OCI-LY7 (cell line): ENCODE results near the gene SPCS3. TPM values are rescaled to one million over a fixed set of nuclear protein-coding genes. Genes with fewer than 3 reads are reported as not detected.

Experiments
- Bru-seq: library from RNA; stranded (reverse); fragments of 400-500 nt; gene quantifications from one replicate; lab custom pipeline; 2021; lab: Mats Ljungman, UMichigan
- BruChase-seq, 2 experiments: library from RNA; stranded (reverse); fragments of 400-500 nt; gene quantifications; one replicate each; lab custom pipeline; 2021; lab: Mats Ljungman, UMichigan
- BruUV-seq: library from RNA; stranded (reverse); fragments of 400-500 nt; replicated peaks from 2 replicates; lab custom pipeline; 2021; lab: Mats Ljungman, UMichigan
- CTCF ChIA-PET: fragments of 300-600 bp; sonication (Branson Sonifier 250); formaldehyde crosslinking; loops from one replicate; lab custom pipeline; 2022; ENCODE audit warnings: antibody characterized with exemption; ENCODE audit not compliant: unreplicated experiment; lab: Charles Lee
- POLR2A ChIA-PET: fragments of 300-600 bp; sonication (Branson Sonifier 250); formaldehyde crosslinking; loops from one replicate; lab custom pipeline; 2022; ENCODE audit warnings: antibody characterized with exemption; lab: Charles Lee
- DNase-seq: peaks from one replicate; pipeline ENCODE4 v3.0.0-alpha.2; 2015; ENCODE audit warnings: low spot score
- H2AFZ ChIP-seq: fragments of 200-600 bp; sonication (generic), shearing (Covaris generic); 2 replicates; pipeline ENCODE4 v1.6.1; 2014; ENCODE audit warnings: mild to moderate bottlenecking, antibody characterized with exemption, low read length, moderate library complexity
- H3K27ac ChIP-seq: fragments of 200-600 bp; sonication (generic); 2 replicates; pipeline ENCODE4 v1.5.1; 2014; ENCODE audit warnings: mixed run types, low read depth, mild to moderate bottlenecking, moderate library complexity, low read length, inconsistent platforms; ENCODE audit not compliant: poor library complexity, severe bottlenecking
- H3K36me3 ChIP-seq: fragments of 200-600 bp; sonication (generic); 2 replicates; pipeline ENCODE4 v1.6.1; 2014; ENCODE audit warnings: mild to moderate bottlenecking, antibody characterized with exemption, low read length, moderate library complexity, mixed read lengths; ENCODE audit not compliant: insufficient read depth
- H3K4me1 ChIP-seq: fragments of 200-600 bp; sonication (generic); 2 replicates; pipeline ENCODE4 v1.5.1; 2014; ENCODE audit warnings: mild to moderate bottlenecking, low read length; ENCODE audit not compliant: insufficient read depth, poor library complexity, severe bottlenecking
- H3K4me2 ChIP-seq: fragments of 200-600 bp; sonication (generic); 2 replicates; pipeline ENCODE4 v1.6.1; 2014; ENCODE audit warnings: mild to moderate bottlenecking, low read length
- H3K4me3 ChIP-seq: fragments of 200-600 bp; sonication (generic); 2 replicates; pipeline ENCODE4 v1.5.1; 2014; ENCODE audit warnings: mild to moderate bottlenecking, low read depth, low read length; ENCODE audit not compliant: poor library complexity, severe bottlenecking
- H3K79me2 ChIP-seq: fragments of 200-600 bp; sonication (generic); 2 replicates; pipeline ENCODE4 v1.6.1; 2016; ENCODE audit warnings: low read depth, mild to moderate bottlenecking, low read length, moderate library complexity, mixed read lengths; ENCODE audit not compliant: insufficient read depth
- H3K9me2 ChIP-seq: fragments of 200-600 bp; sonication (generic); 2 replicates; pipeline ENCODE4 v1.6.1; 2016; ENCODE audit warnings: mild to moderate bottlenecking, low read length, mixed read lengths; ENCODE audit not compliant: insufficient read depth
- H3K9me3 ChIP-seq: fragments of 200-600 bp; sonication (generic); 2 replicates; pipeline ENCODE4 v1.6.1; 2014; ENCODE audit warnings: mild to moderate bottlenecking, mixed run types, low read length, mixed read lengths
- H4K20me1 ChIP-seq: fragments of 200-600 bp; sonication (generic); 2 replicates; pipeline ENCODE4 v1.6.1; 2014; ENCODE audit warnings: mild to moderate bottlenecking, antibody characterized with exemption, low read length, moderate library complexity, mixed read lengths; ENCODE audit not compliant: insufficient read depth
- EZH2phosphoT487 ChIP-seq: fragments of 200-600 bp; sonication (generic); IDR thresholded peaks from 2 replicates; pipeline ENCODE4 v1.6.1; 2018; ENCODE audit warnings: low read depth, borderline replicate concordance, mild to moderate bottlenecking, mixed run types, antibody characterized with exemption, low read length, moderate library complexity, mixed read lengths
- intact Hi-C: fragments of 100-400 bp; cut with micrococcal nuclease; formaldehyde crosslinking; loops from one replicate; pipeline ENCODE4 v1.10.0; 2022; ENCODE audit not compliant: unreplicated experiment
- long read RNA-seq: library from polyadenylated mRNA; stranded (forward); transcript quantifications from one replicate; pipeline ENCODE4 v2.0.0, GENCODE V29; 2022
- total RNA-seq, 2 experiments: library from RNA; depleted of rRNA in 1 of 2; stranded (reverse); fragments of >200 nt in 1 of 2; shearing (Covaris generic) in 1 of 2; gene quantifications; 2 replicates each; pipeline ENCODE4 v1.2.3, GENCODE V29; 2014 to 2022
- TF ChIP-seq, protein P1 (sequence below): fragments of 200-600 bp; sonication (generic); conservative IDR thresholded peaks from 2 replicates; pipeline ENCODE4 v1.5.1; 2014; ENCODE audit warnings: mild to moderate bottlenecking, antibody characterized with exemption, low read length, moderate library complexity, mixed read lengths

Gene SPCS3
- total RNA-seq (2014; rRNA removed; shearing (Covaris generic)), result 100 and 122 TPM in 2 replicates
- total RNA-seq (2022), result 253 and 268 TPM in 2 replicates
- percentile 99 among the genes with signal in this experiment for Bru-seq, nascent RNA
- BruChase-seq, experiment 1, labeled RNA remaining after a 6-hour chase, result percentile 100 among the genes with signal in this experiment
- BruChase-seq, experiment 2, labeled RNA remaining after a 2-hour chase, result percentile 100 among the genes with signal in this experiment
- long read RNA-seq, full-length matches to known transcripts, result 78 of 125 reads
- long read RNA-seq, partial matches to known transcripts, result 9 of 125 reads
- long read RNA-seq, other reads (novel, unspliced or antisense), result 38 of 125 reads

DNA sequence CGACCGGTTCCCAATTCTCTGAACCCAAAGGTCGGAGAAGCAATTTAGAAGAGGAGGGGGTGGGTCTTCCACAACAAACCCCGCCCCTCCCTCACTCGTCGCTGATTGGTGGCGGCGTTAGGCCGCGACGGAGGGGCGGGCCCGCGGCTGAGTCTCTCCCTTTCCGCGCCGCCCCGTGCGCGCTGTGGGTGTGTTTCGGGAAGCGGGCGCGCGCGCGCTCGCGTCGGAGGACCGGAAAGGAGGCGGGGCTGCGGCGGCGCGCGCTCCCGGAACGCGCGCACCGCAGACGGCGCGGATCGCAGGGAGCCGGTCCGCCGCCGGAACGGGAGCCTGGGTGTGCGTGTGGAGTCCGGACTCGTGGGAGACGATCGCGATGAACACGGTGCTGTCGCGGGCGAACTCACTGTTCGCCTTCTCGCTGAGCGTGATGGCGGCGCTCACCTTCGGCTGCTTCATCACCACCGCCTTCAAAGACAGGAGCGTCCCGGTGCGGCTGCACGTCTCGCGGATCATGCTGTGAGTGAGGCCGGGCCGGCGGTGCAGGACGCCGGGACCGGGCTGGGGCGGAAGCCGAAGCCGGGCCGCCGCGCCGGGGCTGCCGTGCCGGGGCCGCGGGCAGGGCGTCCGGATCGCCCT lies at the start of gene SPCS3:
Gene SPCS3, plus strand, starts transcription at position 263 of the 636 bp plus-strand sequence. Its CDS starts 111 bp downstream, at position 374.
- ChIA-PET CTCF (no interaction called here), POLR2A (interaction anchor here (0.7 to 1.5 kb wide), 9 partner anchors 9 to 944 kb away, joined by 3 to 35 read pairs (median 4); no protein-coding TSS in a partner anchor)
- peak within 1 kb of the TSS; percentile 68; the same call in 1 of the 2 replicates for H2AFZ ChIP-seq
- H3K9me2 ChIP-seq, result no peaks in the 10 kb centered on the region
- H4K20me1 ChIP-seq, result peaks cover 34% of the 10 kb centered on the region
- no peaks in the 10 kb centered on the region for H3K9me3 ChIP-seq
- TF ChIP-seq EZH2phosphoT487, result no peak
- TF ChIP-seq, protein P1, sequence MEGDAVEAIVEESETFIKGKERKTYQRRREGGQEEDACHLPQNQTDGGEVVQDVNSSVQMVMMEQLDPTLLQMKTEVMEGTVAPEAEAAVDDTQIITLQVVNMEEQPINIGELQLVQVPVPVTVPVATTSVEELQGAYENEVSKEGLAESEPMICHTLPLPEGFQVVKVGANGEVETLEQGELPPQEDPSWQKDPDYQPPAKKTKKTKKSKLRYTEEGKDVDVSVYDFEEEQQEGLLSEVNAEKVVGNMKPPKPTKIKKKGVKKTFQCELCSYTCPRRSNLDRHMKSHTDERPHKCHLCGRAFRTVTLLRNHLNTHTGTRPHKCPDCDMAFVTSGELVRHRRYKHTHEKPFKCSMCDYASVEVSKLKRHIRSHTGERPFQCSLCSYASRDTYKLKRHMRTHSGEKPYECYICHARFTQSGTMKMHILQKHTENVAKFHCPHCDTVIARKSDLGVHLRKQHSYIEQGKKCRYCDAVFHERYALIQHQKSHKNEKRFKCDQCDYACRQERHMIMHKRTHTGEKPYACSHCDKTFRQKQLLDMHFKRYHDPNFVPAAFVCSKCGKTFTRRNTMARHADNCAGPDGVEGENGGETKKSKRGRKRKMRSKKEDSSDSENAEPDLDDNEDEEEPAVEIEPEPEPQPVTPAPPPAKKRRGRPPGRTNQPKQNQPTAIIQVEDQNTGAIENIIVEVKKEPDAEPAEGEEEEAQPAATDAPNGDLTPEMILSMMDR, result no peak
- peak within 1 kb of the TSS; percentile 96 for H3K27ac ChIP-seq
- peak within 1 kb of the TSS; percentile 99 for H3K4me3 ChIP-seq
- peaks cover 43% of the 10 kb centered on the region for H3K4me1 ChIP-seq
- peaks cover 42% of the 10 kb centered on the region for H3K36me3 ChIP-seq
- peaks cover 52% of the 10 kb centered on the region for H3K79me2 ChIP-seq
- no TSS peak for BruUV-seq
- peak within 1 kb of the TSS; percentile 94 for H3K4me2 ChIP-seq
- DNase-seq, result peak; percentile 98
- intact Hi-C loops, result loop anchor here (1.0 to 10.0 kb wide), 5 partner anchors 11 to 1395 kb away; partner anchors contain the start of genes SPATA4 and WDR17

DNA sequence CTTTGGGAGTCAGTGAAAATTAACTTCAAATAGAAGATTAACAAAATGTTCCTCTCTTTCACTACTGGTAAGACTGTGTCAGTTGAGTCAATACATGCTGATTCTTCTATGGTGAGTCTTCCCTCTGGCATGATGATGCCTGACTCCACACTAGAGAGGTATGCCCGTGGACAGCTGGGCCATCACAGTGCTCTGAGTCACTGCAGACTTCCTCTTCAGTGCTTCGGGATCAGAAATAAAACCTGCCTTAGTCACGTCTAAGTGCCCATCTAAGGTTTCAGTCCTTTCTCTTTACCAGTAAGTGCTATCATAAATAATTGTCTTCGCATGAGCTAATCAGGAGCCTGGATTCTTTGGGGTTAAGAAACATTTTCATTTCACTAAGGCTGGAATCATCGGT lies 49.1 kb upstream of the SPCS3 start:
- Histone ChIP-seq H4K20me1 (no peaks in the 10 kb centered on the region), H3K4me3 (no peak overlapping the region), H3K9me2 (no peaks in the 10 kb centered on the region), H2AFZ (no peak overlapping the region), H3K4me2 (no peak overlapping the region), H3K9me3 (no peaks in the 10 kb centered on the region), H3K79me2 (no peaks in the 10 kb centered on the region), H3K4me1 (no peaks in the 10 kb centered on the region), H3K36me3 (no peaks in the 10 kb centered on the region), H3K27ac (no peak overlapping the region)
- ChIA-PET CTCF (no interaction called here), POLR2A (interaction anchor here (1.0 to 4.5 kb wide), 2 partner anchors 9 to 11 kb away, joined by 4 to 15 read pairs; no protein-coding TSS in a partner anchor)
- no peak for TF ChIP-seq EZH2phosphoT487
- TF ChIP-seq, protein P1, result no peak
- no peak for DNase-seq
- no TSS peak for BruUV-seq
- intact Hi-C loops, result no loop called here
